ENCODE data around the gene NHLRC4.
A peak's percentile ranks its signal among the peaks of the same experiment; 100 is the strongest.

DNA sequence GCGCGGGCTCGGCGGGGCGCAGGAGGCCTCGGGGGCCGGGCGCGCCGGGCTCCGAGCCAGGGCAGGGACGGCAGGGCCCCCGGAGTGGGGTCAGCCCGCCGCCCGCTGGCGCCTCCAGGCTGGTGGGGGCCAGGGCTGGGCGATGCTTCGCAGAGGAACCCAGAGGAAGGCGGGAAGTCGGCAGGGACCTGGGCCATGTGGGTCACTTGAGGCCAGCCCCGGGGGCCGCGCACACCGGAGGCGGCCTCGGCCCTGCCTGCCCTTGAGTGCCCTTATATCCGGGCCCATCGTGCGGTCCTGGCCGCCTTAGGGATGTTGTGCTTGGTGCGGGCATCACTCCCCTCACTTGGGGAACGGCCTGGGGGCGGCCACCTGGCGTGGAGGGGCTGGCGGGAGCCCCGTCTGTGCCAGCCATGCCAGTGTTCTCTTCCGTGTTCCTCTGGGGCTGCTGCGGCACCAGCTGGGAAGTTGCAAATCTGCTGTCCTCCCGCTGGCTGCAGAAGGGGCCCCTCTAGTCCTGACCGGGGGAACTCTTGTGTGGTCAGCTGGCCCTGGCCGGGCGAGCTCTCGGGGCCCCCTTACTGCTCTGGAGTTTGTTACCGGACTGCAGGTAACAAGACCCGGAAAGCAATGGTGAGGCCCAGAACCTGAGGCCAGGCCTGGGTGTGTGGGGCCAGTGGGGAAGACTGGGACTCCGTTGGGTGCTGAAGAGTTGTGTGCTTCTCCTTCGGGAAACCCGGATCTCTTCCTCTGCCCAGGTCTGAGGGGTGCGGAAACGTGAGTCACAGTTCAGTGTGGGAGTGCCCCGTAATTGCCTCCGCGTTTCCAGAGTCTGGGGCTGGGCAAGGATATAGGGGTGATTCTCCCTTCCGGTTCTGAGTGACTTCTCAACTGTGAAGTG lies 38.4 kb upstream of the NHLRC4 start:
- TF ChIP-seq POLR2AphosphoS5 (IDR thresholded peaks at IDR 0.05) = peak in 2 of 3 donors; percentile 59 to 75
- TF ChIP-seq, protein P1, sequence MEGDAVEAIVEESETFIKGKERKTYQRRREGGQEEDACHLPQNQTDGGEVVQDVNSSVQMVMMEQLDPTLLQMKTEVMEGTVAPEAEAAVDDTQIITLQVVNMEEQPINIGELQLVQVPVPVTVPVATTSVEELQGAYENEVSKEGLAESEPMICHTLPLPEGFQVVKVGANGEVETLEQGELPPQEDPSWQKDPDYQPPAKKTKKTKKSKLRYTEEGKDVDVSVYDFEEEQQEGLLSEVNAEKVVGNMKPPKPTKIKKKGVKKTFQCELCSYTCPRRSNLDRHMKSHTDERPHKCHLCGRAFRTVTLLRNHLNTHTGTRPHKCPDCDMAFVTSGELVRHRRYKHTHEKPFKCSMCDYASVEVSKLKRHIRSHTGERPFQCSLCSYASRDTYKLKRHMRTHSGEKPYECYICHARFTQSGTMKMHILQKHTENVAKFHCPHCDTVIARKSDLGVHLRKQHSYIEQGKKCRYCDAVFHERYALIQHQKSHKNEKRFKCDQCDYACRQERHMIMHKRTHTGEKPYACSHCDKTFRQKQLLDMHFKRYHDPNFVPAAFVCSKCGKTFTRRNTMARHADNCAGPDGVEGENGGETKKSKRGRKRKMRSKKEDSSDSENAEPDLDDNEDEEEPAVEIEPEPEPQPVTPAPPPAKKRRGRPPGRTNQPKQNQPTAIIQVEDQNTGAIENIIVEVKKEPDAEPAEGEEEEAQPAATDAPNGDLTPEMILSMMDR (IDR thresholded peaks at IDR 0.05) = no peak

Data from stomach (tissue), 4 donors.